B cell (primary cell): ENCODE measurements around the gene TBC1D2.

Experiments
- EZH2 ChIP-seq: IDR thresholded peaks from 2 replicates; pipeline ENCODE4 v1.6.1; 2012; ENCODE audit warnings: borderline replicate concordance, low read depth, mild to moderate bottlenecking, moderate library complexity, low read length; ENCODE audit not compliant: insufficient read depth, poor library complexity, severe bottlenecking
- TF ChIP-seq, protein P1 (sequence below): fragments of 200-600 bp; IDR thresholded peaks from one replicate; pipeline ENCODE4 v1.8.0; 2022; ENCODE audit warnings: antibody characterized with exemption, mild to moderate bottlenecking

DNA sequence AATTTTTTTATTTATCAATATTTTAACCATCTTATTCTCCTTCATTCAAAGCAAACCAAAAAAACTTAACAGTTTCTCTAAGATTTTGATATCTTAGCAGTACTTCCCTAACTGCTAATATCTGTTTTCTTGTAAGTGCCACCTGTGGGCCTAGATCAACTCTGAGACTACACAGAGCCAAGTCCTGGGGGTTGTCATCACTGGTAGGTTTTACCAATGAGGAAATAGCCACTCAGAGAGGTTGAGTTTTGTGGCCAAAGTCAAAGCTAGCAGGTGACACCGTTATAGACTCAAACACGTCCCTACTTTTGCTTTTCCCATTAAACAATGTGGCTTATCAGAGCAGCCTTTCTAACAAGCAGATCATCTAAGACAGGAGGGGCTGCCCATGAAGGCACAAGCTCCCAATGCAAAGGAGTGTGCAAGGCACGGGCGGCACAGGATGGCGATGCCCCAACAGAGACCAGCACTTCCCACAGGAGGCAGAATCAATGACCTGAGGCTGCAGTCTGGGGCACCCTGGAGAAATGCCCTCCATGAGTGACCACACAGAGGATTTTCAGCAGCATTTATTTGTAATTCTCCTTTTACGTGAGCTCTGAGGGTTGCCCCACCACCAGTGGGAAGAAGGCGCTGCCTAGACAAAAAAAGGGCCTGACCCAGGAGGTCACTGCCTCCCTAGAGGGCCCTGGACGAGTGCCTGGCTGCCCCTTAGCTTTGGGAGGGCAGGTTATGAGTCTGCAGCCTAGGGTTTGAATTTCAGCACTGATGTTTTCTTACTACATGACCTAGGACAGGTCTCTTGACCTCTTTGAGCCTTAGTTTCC lies 7.4 kb downstream of the TBC1D2 start:
- TF ChIP-seq, protein P1, sequence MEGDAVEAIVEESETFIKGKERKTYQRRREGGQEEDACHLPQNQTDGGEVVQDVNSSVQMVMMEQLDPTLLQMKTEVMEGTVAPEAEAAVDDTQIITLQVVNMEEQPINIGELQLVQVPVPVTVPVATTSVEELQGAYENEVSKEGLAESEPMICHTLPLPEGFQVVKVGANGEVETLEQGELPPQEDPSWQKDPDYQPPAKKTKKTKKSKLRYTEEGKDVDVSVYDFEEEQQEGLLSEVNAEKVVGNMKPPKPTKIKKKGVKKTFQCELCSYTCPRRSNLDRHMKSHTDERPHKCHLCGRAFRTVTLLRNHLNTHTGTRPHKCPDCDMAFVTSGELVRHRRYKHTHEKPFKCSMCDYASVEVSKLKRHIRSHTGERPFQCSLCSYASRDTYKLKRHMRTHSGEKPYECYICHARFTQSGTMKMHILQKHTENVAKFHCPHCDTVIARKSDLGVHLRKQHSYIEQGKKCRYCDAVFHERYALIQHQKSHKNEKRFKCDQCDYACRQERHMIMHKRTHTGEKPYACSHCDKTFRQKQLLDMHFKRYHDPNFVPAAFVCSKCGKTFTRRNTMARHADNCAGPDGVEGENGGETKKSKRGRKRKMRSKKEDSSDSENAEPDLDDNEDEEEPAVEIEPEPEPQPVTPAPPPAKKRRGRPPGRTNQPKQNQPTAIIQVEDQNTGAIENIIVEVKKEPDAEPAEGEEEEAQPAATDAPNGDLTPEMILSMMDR: no peak
- no peak for TF ChIP-seq EZH2
